Astrocyte of the cerebellum (primary cell): ENCODE results near the gene GSTM3.

Source experiments
- DNase-seq: peaks from one replicate; pipeline ENCODE4 v3.0.0-alpha.2; 2011; ENCODE audit warnings: low read depth
- H3K4me3 ChIP-seq: 2 replicates; pipeline ENCODE4 v1.5.1; 2011; ENCODE audit warnings: mild to moderate bottlenecking, low read depth, low read length, moderate library complexity
- in situ Hi-C: cut with HindIII; loops from 2 replicates; pipeline ENCODE4 v1.10.0; 2017; ENCODE audit warnings: low sequenced_read_pairs
- TF ChIP-seq, protein P1 (sequence below): IDR thresholded peaks from 2 replicates; pipeline ENCODE4 v1.5.1; 2012; ENCODE audit warnings: low read length, low read depth, moderate library complexity, mild to moderate bottlenecking; ENCODE audit errors: missing control alignments

Gene GSTM3

GRCh38 chr1:109722908-109723691 lies 17.7 kb downstream of the GSTM3 start:
- DNase-seq, result no peak
- TF ChIP-seq, protein P1, sequence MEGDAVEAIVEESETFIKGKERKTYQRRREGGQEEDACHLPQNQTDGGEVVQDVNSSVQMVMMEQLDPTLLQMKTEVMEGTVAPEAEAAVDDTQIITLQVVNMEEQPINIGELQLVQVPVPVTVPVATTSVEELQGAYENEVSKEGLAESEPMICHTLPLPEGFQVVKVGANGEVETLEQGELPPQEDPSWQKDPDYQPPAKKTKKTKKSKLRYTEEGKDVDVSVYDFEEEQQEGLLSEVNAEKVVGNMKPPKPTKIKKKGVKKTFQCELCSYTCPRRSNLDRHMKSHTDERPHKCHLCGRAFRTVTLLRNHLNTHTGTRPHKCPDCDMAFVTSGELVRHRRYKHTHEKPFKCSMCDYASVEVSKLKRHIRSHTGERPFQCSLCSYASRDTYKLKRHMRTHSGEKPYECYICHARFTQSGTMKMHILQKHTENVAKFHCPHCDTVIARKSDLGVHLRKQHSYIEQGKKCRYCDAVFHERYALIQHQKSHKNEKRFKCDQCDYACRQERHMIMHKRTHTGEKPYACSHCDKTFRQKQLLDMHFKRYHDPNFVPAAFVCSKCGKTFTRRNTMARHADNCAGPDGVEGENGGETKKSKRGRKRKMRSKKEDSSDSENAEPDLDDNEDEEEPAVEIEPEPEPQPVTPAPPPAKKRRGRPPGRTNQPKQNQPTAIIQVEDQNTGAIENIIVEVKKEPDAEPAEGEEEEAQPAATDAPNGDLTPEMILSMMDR, result no peak

GRCh38 chr1:109721971-109722370 lies 18.9 kb downstream of the GSTM3 start:
- no peak overlapping the region for H3K4me3 ChIP-seq
- in situ Hi-C loops, result no loop called here
- TF ChIP-seq, protein P1, result no peak
- DNase-seq, result no peak

More at GRCh38 chr1:109722908-109723691, 17.7 kb downstream of the GSTM3 start:
- in situ Hi-C loops, result no loop called here
- no peak overlapping the region for H3K4me3 ChIP-seq

- DNase-seq, result no peak
- no peak overlapping the region for H3K4me3 ChIP-seq
- in situ Hi-C loops, result no loop called here
- TF ChIP-seq, protein P1, result no peak
Observed at GRCh38 chr1:109721042-109721441, 19.8 kb downstream of the GSTM3 start.

GRCh38 chr1:109719337-109719837 lies 21.5 kb downstream of the GSTM3 start:
- TF ChIP-seq, protein P1, result no peak
- DNase-seq, result no peak

GRCh38 chr1:109718495-109718894 lies 22.3 kb downstream of the GSTM3 start:
- no peak for DNase-seq
- in situ Hi-C loops, result no loop called here
- TF ChIP-seq, protein P1, result no peak
- H3K4me3 ChIP-seq, result no peak overlapping the region

More at GRCh38 chr1:109719337-109719837, 21.5 kb downstream of the GSTM3 start:
- in situ Hi-C loops, result no loop called here
- H3K4me3 ChIP-seq, result no peak overlapping the region

DNA sequence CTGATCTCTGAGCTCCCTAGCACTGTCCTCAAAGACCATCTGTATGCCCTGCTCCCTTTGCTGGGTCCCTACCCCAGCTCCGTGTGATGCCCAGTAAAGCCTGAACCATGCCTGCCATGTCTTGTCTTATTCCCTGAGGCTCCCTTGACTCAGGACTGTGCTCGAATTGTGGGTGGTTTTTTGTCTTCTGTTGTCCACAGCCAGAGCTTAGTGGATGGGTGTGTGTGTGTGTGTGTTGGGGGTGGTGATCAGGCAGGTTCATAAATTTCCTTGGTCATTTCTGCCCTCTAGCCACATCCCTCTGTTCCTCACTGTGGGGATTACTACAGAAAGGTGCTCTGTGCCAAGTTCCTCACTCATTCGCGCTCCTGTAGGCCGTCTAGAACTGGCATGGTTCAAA lies 23.1 kb downstream of the GSTM3 start:
- no peak overlapping the region for H3K4me3 ChIP-seq
- TF ChIP-seq, protein P1, result no peak
- in situ Hi-C loops, result no loop called here
- DNase-seq, result no peak
